ENCODE results near the gene PC. TPM values are rescaled to one million over a fixed set of nuclear protein-coding genes. Genes with fewer than 3 reads are reported as not detected.

The PC gene
- total and polyA plus RNA-seq, 9 of the 15 experiments (the other 6 are each of a cell fraction or from before 2014, with no cell fraction given): 0.94 to 38.0 (median 8.7) TPM

DNA sequence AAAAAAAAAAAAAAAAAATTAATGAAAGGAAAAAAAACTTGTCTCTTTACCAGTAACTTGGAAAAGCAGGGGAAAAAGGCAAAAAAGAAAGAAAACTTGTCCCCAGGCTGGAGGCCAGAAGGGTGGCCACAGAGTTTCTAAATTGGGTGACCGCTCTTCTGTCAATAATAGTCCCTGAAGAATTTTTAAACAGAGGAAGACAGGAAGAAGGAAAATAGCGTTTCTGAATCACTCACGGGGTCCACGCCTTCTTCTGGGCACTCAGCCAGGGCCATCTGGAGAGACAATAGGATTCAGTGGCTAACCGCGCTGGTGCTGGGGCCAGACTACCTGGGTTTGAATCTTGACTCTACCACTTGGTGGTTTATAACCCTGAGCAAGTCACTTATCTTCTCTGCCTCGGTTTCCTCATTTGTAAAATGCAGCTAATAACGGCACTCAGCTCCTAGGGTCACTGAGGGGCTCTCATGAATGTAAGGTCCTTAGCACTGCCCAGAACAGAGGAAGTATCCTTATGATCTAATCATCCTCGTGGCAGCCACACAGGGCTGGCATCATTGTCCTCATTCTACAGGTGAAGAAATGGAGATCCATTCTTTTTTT lies 23.9 kb upstream of the PC start (continued):
- TF ChIP-seq, protein P1, sequence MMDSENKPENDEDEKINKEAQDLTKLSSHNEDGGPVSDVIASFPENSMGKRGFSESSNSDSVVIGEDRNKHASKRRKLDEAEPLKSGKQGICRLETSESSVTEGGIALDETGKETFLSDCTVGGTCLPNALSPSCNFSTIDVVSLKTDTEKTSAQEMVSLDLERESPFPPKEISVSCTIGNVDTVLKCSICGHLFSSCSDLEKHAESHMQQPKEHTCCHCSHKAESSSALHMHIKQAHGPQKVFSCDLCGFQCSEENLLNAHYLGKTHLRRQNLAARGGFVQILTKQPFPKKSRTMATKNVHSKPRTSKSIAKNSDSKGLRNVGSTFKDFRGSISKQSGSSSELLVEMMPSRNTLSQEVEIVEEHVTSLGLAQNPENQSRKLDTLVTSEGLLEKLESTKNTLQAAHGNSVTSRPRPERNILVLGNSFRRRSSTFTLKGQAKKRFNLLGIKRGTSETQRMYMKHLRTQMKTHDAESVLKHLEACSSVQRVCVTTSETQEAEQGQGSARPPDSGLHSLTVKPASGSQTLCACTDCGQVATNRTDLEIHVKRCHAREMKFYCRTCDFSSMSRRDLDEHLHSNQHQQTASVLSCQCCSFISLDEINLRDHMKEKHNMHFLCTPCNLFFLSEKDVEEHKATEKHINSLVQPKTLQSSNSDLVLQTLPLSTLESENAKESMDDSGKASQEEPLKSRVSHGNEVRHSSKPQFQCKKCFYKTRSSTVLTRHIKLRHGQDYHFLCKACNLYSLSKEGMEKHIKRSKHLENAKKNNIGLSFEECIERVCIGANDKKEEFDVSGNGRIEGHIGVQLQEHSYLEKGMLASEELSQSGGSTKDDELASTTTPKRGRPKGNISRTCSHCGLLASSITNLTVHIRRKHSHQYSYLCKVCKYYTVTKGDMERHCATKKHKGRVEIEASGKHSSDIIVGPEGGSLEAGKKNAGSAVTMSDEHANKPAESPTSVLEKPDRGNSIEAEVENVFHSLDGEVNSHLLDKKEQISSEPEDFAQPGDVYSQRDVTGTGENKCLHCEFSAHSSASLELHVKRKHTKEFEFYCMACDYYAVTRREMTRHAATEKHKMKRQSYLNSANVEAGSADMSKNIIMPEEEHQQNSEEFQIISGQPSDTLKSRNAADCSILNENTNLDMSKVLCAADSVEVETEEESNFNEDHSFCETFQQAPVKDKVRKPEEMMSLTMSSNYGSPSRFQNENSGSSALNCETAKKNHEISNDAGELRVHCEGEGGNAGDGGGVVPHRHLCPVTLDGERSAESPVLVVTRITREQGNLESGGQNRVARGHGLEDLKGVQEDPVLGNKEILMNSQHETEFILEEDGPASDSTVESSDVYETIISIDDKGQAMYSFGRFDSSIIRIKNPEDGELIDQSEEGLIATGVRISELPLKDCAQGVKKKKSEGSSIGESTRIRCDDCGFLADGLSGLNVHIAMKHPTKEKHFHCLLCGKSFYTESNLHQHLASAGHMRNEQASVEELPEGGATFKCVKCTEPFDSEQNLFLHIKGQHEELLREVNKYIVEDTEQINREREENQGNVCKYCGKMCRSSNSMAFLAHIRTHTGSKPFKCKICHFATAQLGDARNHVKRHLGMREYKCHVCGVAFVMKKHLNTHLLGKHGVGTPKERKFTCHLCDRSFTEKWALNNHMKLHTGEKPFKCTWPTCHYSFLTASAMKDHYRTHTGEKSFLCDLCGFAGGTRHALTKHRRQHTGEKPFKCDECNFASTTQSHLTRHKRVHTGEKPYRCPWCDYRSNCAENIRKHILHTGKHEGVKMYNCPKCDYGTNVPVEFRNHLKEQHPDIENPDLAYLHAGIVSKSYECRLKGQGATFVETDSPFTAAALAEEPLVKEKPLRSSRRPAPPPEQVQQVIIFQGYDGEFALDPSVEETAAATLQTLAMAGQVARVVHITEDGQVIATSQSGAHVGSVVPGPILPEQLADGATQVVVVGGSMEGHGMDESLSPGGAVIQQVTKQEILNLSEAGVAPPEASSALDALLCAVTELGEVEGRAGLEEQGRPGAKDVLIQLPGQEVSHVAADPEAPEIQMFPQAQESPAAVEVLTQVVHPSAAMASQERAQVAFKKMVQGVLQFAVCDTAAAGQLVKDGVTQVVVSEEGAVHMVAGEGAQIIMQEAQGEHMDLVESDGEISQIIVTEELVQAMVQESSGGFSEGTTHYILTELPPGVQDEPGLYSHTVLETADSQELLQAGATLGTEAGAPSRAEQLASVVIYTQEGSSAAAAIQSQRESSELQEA (IDR thresholded peaks at IDR 0.05; ENCODE audit: low read depth): no peak
- TF ChIP-seq GTF2B (IDR thresholded peaks at IDR 0.05; ENCODE audit: extremely low read depth, insufficient read length) (no peak), MCM3 (IDR thresholded peaks at IDR 0.05) (no peak), BRCA1 (IDR thresholded peaks at IDR 0.05) (no peak), BRCA1 (CRISPR knock-in tag; IDR thresholded peaks at IDR 0.05) (no peak), TFAP4 (CRISPR knock-in tag; IDR thresholded peaks at IDR 0.05; ENCODE audit: borderline replicate concordance) (peak; percentile 70; the same call in 1 of the 2 replicates), HEY1 (CRISPR knock-in tag; IDR thresholded peaks at IDR 0.05; ENCODE audit: borderline replicate concordance) (no peak), LARP7 (IDR thresholded peaks at IDR 0.05) (no peak), PTTG1 (tag; IDR thresholded peaks at IDR 0.05; ENCODE audit: low read depth) (no peak), NR2F6 (CRISPR knock-in tag; IDR thresholded peaks at IDR 0.05) (no peak)
- TF ChIP-seq, protein P2, sequence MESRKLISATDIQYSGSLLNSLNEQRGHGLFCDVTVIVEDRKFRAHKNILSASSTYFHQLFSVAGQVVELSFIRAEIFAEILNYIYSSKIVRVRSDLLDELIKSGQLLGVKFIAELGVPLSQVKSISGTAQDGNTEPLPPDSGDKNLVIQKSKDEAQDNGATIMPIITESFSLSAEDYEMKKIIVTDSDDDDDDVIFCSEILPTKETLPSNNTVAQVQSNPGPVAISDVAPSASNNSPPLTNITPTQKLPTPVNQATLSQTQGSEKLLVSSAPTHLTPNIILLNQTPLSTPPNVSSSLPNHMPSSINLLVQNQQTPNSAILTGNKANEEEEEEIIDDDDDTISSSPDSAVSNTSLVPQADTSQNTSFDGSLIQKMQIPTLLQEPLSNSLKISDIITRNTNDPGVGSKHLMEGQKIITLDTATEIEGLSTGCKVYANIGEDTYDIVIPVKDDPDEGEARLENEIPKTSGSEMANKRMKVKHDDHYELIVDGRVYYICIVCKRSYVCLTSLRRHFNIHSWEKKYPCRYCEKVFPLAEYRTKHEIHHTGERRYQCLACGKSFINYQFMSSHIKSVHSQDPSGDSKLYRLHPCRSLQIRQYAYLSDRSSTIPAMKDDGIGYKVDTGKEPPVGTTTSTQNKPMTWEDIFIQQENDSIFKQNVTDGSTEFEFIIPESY (CRISPR knock-in tag; IDR thresholded peaks at IDR 0.05): no peak
- TF ChIP-seq, protein P3, sequence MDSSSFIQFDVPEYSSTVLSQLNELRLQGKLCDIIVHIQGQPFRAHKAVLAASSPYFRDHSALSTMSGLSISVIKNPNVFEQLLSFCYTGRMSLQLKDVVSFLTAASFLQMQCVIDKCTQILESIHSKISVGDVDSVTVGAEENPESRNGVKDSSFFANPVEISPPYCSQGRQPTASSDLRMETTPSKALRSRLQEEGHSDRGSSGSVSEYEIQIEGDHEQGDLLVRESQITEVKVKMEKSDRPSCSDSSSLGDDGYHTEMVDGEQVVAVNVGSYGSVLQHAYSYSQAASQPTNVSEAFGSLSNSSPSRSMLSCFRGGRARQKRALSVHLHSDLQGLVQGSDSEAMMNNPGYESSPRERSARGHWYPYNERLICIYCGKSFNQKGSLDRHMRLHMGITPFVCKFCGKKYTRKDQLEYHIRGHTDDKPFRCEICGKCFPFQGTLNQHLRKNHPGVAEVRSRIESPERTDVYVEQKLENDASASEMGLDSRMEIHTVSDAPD (CRISPR knock-in tag; IDR thresholded peaks at IDR 0.05): no peak
- TF ChIP-seq, protein P4, sequence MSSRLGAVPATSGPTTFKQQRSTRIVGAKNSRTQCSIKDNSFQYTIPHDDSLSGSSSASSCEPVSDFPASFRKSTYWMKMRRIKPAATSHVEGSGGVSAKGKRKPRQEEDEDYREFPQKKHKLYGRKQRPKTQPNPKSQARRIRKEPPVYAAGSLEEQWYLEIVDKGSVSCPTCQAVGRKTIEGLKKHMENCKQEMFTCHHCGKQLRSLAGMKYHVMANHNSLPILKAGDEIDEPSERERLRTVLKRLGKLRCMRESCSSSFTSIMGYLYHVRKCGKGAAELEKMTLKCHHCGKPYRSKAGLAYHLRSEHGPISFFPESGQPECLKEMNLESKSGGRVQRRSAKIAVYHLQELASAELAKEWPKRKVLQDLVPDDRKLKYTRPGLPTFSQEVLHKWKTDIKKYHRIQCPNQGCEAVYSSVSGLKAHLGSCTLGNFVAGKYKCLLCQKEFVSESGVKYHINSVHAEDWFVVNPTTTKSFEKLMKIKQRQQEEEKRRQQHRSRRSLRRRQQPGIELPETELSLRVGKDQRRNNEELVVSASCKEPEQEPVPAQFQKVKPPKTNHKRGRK (tag; IDR thresholded peaks at IDR 0.05): peak; percentile 69
